DND-41 (cell line): Measurements from ENCODE around the gene ATXN7.

Experiments
- CTCF ChIP-seq: IDR thresholded peaks from 2 replicates; pipeline ENCODE4 v1.5.1; 2012; ENCODE audit warnings: borderline replicate concordance, low read length, moderate library complexity, mild to moderate bottlenecking; ENCODE audit not compliant: poor library complexity, severe bottlenecking; ENCODE audit errors: extremely low read depth
- EZH2 ChIP-seq: IDR thresholded peaks from 3 replicates; pipeline ENCODE4 v1.6.1; 2012; ENCODE audit warnings: borderline replicate concordance, low read depth, mild to moderate bottlenecking, moderate library complexity, low read length, inconsistent platforms; ENCODE audit not compliant: severe bottlenecking

DNA sequence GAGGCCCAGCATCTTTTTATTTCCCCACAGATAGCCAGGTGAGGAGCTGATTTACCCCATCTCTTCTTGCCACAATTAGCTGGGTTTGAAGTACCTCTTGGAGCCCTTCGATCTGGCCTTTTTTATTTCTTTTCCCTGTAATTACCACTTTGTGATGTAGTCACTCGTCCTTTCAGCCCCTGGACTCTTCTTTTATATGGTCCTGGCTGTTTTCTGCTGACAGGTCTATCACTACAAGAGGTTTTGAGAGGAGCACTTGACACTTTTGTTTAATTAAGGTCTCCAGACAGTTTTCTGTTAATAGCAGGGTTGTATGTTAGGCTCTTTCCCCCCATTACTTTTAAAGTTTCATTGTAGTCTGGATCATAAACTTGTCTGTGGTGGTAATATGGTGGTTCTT, 11.8 kb downstream of the ATXN7 start:
- TF ChIP-seq CTCF (no peak), EZH2 (no peak)
